Esophagus squamous epithelium (tissue), 4 donors: Measurements from ENCODE around the gene CD82.

Experiments used
- POLR2A ChIP-seq, 4 donors: fragments of 450-650 bp; IDR thresholded peaks; one replicate each; pipeline ENCODE4 v1.6.1; 2017; ENCODE audit warnings: antibody characterized with exemption in 4 of 4, mild to moderate bottlenecking in 4 of 4, moderate library complexity in 3 of 4
- TF ChIP-seq, protein P1 (sequence below), 6 experiments: fragments of 450-650 bp in 4 of 6; fragments of 200-600 bp in 2 of 6; sonication (generic) in 2 of 6; IDR thresholded peaks; one replicate each; pipeline ENCODE4 v1.5.1; 2016 to 2019; ENCODE audit warnings: antibody characterized with exemption in 6 of 6, mild to moderate bottlenecking in 4 of 6, moderate library complexity in 4 of 6

DNA sequence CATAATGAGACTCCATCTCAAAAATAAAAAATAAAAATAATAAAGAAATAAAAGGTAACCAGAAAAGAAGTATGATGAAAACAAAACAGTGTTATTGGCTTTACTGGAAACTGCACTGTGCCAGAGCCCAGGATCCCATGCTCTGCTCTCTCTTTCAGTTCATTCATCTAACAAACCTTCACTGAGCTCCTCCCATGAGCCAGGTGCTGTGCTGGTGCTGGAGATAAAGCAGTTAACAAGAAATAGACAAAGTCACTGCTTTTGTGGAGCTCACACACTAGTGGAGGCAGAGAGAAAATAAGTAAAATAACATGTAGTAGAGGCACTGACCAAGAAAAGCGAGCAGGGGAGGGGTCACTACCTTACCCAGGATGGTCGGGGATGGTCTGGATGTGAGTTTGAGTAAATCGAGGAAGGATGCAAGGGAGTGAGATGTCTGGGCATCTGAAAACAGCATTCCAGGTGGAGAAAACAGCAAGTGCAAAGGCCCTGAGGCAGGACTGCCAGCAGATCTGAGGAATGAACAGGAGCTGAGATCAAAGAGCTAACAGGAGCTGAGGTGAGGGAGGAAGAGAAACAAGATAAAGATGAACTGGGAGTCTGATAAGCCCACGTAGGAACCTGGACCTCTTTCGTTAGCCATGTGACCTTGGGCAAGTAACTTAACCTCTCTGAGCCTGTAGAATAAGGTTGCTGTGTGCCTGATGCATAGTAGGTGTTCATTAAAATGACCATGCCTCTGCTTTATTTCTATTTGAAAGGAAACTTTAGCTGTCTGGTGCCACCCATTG lies 31.3 kb upstream of the CD82 start:
- TF ChIP-seq, protein P1, sequence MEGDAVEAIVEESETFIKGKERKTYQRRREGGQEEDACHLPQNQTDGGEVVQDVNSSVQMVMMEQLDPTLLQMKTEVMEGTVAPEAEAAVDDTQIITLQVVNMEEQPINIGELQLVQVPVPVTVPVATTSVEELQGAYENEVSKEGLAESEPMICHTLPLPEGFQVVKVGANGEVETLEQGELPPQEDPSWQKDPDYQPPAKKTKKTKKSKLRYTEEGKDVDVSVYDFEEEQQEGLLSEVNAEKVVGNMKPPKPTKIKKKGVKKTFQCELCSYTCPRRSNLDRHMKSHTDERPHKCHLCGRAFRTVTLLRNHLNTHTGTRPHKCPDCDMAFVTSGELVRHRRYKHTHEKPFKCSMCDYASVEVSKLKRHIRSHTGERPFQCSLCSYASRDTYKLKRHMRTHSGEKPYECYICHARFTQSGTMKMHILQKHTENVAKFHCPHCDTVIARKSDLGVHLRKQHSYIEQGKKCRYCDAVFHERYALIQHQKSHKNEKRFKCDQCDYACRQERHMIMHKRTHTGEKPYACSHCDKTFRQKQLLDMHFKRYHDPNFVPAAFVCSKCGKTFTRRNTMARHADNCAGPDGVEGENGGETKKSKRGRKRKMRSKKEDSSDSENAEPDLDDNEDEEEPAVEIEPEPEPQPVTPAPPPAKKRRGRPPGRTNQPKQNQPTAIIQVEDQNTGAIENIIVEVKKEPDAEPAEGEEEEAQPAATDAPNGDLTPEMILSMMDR (IDR thresholded peaks at IDR 0.05) = no peak
- no peak for TF ChIP-seq POLR2A (IDR thresholded peaks at IDR 0.05)
